GM19455 (cell line): ENCODE results near the gene ACSM2B.
"Not testable (repeated sequence)": the region's sequence is repeated elsewhere in the genome, so short reads cannot be mapped to it uniquely, and the experiment has no call there.

Experiments used
- ATAC-seq: cut with Tn5 transposase; IDR thresholded peaks from one replicate; pipeline ENCODE4 v1.9.1; 2021; ENCODE audit not compliant: unreplicated experiment

ACSM2B gene

DNA sequence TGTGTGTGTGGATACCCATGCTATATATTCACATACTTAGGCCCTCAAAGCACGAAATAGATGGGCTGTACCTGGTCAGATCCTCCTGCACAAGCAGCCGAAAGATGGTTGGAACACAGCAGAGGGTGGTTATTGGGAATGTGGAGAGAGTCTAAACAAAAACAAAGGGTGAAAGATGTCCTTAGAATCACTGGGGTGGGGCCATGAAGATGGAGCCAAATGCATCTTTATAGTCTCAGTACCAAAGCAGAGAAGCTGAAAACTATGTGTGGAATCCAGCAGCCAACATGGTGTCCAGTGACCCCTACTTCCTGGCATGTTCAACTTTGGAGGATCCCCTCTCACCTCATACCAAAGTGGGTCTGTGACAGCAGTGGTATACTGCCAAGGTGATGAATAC, 19.5 kb upstream of the ACSM2B start:
- not testable (repeated sequence) for ATAC-seq

DNA sequence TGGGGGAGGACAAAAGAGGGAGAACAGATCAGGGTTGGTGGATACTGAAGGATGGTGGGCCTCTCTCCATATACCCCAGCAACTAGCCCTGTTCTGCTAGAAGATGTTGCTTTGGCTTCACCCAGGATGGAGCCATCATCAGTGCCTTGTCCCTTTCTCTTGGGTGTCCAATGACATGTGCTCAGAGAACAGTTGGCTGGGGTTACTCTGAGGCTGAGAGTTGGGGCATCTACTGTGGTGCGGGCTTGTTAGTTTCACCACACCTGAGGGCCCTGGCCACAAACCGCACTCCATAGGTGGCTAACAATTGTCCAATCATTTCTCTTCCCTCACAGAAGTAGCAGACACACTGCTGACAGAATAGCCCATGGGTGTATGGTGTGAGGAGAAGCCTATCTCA, 18.9 kb upstream of the ACSM2B start:
- not testable (repeated sequence) for ATAC-seq

DNA sequence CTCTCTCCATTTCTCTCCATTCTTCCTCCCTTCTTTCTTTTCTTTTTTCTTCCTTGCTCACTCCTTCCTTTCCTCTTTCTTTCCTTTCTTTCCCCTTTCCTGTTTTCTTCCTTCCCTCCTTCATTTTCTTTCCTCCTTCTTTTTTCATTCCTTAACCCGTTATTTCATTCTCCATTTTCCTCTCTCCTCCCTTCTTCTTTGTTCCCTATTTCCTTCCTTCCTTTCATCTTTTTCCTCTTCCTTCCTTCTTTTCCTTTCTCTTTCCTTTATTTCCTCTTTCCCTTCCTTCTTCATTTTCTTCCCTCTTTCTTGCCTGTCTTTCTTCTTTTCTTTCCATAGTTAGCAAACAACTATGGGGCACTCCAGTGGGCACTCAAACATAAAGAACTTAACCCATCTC, 16.6 kb upstream of the ACSM2B start:
- not testable (repeated sequence) for ATAC-seq

DNA sequence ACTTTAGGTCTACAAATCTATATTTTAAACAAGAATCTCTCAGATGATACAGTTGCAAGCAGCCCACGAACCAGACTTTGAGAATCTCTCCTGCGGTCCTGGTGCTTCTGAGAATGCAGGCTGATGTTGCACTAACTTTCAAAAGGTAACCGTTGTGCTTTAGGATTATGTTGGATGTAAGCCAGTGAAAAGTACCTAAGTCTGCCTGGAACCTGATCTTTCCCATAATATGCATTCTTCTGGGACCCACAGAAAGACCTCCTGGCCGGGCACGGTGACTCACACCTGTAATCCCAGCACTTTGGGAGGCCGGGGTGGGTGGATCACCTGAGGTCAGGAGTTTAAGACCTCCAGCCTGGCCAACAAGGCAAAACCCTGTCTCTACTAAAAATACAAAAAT, 13.3 kb upstream of the ACSM2B start:
- ATAC-seq, result not testable (repeated sequence)

DNA sequence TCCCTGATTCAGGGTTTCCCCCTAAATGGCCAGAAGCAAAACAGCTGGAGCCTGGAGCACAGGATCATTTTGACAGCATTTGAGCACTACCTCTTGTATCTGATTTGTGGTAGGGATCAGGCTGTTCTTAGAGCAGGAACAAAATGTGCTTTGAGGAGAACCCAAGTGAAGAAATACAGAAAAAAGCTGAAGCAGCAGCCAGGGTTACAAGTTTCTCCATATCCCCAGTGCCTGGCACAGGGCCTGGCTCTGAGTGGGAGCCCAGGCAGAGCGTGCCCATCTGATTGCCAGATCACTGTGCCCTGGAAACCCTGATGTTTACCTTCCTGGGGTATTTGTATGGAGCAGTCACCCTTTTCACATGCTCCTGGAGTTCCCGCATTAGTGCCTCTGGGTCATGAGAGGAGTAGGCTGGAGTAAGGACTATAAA, 11.5 kb upstream of the ACSM2B start:
- not testable (repeated sequence) for ATAC-seq

DNA sequence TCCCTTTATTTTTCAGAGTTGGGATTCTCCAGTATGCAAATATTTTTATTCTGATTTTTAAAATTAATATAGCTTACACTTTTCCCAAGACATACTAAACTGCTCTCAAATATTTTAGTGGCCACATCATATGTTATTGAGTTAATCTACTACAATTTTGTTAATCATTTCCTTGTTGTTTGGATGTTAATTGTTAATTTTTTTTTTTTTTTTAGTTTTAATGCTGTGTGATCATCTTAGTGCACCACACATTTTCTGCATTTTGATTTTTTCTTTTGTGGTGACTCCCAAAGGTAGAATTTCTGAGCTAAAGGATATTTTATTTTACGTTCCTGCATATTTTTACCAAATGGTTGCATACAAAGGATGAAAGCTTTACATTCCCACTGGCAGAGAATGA, 10.5 kb upstream of the ACSM2B start:
- not testable (repeated sequence) for ATAC-seq

DNA sequence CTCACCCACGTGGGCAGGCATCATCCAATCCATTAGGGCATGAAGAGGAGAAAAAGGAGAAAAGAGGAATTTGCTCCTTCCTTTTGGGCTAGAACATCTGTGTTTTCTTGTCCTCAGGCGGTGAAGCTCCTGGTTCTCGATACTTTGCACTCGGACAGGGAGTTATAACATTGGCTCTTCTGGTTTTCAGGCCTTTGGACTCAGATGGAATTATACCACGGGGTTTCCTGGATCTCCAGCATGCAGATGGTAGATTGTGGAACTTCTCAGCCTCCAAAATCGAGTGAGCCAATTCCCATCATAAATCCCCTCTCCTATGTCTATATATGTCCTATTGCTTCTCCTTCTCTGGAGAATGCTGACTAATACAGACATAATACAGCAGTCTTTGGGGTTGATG, 9.9 kb upstream of the ACSM2B start:
- ATAC-seq, result not testable (repeated sequence)

DNA sequence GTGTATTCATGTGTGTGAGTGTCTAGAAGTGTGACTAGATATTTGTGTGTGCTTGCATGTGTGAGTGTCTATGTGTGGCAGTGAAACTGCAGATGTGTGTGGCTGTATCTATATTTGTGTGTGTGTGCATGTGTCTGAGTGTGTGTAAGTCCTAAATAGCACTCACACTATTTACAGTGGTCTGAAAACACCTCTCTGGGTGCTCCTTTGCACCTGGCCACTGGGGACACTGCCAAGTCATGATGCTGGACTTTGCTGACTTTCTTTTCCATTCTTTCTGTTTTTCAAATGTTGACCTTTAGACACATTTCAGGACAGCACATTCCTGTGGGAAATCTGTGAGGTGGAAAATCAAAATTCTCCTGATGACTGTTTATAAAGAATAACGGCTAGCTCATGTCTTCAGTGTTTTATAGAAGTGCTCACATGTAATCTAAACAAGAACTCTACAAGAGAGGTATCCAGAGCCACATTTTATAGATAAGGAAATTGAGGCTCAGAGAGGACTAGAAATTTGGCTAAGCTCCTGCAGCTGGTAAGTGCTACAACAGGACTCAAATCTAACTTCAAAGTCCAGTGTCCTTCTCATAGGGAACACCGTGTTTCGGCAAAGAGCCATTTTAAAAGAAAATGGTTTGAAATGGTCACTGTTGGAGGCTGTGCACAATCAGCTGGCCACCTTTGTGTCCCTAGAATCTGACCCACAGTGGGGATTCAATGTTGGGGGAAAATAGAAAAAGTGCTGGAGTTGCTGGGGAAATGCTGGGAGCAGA, 4.5 kb upstream of the ACSM2B start:
- not testable (repeated sequence) for ATAC-seq

DNA sequence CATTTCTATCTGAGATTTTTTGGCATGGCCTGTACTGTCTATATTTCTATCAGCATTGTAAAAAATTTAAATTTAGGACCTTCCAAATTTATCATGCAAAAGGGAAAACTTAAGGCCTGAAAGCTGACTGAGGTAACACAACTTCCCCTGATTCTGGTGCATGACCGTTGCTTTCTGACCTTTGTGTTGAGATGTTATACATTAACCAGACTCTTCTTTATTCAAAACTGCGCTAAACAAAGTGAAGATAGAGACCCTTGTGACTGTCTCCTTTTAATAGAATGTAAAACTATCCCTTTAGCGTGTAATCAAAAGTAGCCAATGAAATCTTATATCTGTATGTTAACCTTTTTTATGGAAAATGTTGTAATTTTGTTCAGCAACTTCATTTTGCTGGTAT, 1.9 kb upstream of the ACSM2B start:
- ATAC-seq, result not testable (repeated sequence)

DNA sequence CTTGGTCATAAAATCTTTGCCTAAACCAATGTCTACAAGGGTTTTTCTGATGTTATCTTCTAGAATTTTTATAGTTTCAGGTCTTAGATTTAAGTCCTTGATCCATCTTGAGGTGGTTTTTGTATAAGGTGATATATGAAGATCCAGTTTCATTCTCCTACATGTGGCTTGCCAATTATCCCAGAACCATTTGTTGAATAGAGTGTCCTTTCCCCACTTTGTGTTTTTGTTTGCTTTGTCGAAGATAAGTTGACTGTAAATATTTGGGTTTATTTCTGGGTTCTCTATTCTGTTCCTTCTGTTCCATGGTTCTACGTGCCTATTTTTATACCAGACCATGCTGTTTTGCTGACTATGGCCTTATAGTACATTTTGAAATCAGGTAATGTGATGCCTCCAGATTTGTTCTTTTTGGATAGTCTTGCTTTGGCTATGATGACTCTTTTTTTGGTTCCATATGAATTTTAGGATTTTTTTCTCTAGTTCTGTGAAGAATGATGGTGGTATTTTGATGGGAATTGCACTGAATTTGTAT, 7.0 kb downstream of the ACSM2B start:
- not testable (repeated sequence) for ATAC-seq

DNA sequence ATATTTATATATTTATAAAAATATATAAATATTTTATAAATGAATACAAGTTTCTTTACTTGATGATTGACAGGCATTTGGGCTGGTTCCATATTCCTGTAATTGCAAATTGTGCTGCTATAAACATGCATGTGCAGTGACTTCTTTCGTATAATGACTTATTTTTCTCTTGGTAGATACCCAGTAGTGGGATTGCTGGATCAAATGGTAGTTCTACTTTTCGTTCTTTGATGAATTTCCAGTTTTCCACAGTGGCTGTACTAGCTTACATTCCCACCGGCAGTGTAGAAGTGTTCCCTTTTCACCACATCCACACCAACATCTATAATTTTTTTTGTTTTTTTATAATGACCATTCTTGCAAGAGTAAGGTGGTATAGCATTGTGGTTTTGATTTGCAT, 7.8 kb downstream of the ACSM2B start:
- no peak for ATAC-seq

DNA sequence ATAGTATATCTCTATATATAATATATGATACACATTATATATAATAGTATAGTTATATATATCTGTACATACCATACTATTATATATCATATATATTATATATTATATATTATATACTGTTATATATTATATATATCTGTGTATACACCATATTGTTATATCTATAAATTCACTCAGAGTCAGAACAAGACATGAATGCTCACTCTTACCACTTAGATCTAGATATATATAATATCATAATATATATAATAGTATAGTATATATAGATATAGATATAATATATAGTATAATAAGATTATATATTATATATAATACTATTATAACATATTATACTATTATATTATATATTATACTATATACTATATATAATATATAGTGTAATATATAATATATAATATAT, 9.3 kb downstream of the ACSM2B start:
- ATAC-seq, result no peak

DNA sequence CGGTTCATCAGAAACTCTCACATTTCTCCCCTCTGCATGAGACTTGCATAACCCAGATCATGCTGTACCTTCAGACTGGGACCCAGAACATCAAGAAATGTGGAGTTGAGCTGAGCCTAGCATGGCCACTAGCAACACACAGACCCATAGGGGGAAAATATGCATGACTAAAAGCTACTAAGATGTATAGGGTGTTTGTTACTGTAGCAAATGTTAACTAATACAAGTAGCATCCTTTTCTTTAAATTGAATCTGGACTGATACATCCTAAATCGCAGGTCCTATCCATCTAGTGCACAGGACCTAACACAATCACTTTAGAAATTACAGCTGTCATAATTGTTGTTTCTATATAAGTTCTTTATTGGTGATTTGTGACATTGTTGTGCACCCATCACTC, 10.8 kb downstream of the ACSM2B start:
- ATAC-seq, result not testable (repeated sequence)

DNA sequence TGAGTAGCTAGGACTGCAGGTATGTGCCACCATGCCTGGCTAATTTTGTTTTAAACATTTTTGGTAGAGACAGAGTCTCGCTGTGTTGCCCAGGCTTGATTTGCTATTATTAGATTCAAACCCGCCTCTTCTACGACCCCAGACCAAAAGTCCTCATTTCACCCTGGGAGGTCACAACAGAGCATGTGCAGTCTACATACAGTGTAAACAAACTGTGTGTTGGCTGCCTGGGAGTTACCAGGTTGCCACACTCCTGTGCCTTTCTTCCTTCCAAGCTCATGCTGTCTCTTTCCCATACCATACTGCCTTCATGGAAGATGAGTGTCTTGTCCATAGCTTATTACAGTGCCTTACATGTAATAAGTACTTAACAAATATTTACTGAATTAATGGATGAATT, 11.9 kb downstream of the ACSM2B start:
- not testable (repeated sequence) for ATAC-seq

DNA sequence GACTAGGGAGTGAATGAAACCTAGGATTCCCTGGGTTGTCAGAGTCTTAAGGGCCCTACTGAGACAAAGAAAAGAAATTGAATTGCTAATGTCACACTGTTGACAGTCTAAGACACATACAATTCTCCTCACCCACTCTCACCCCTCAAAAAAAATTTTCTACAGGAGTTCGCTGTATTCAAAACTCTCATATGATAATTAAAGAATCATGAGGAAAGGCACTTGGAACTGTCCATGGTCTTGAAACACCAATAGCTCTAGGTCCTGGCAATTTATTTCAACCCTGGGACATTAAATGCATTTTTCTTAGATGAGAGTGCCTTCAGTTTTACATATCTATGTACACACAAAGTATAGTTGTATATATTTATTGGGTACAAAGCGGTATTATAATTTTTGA, 20.5 kb downstream of the ACSM2B start:
- ATAC-seq, result not testable (repeated sequence)

DNA sequence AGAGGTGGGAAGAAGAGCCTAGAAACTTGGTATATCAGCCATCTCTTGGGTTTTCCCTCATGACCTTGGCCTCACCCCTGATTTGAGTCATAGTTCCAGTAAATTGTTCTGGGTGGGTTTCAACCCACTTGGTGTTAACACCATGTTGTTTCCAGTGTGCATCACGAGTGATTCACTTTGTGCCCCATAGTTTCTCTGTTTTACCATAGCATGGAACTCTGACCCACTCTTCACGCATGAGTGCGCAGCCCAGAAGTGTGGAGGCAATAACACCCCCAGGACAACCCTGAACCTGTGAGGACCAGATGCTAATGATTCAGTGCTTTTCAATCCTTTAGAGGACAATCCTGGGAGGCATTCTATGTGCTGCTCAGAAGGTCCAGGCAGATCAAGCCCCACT, 21.5 kb downstream of the ACSM2B start:
- ATAC-seq, result not testable (repeated sequence)

DNA sequence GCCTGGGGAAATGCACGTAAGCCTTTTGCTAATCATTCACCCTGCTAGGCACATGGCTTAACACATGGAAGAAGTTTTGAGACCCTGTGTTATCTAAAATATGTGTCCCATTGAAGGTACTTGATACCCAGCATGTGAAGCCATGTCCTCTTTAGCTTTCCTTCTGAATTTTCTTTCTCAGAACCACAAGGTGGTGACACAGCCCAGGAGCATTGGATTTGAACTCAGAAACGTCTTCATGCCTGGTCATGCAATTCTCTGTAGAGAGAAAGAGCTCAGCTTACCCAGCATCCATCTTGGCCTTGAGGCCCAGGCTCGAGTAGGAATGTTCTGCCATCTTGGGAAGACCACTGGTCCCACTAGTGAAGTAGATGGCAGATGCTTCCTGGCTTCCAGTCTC, 22.7 kb downstream of the ACSM2B start:
- not testable (repeated sequence) for ATAC-seq

DNA sequence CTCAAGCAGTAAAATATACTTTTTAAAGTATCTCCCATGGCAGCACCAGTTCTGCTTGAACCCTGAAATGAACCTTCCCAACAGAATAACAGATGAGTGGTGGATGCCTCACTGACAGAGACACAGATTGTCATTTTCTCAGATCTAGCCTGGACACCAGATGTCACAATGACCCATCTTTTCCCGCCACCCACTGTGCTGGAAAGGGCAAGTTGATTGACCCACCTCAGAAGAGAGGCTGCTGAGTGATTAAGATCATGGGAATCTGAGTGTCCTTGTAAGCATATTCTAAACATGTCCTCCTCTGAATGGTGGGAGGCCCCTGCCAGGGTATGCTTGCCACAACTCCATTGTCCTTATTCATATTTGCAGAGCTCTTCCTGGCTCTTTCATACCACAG, 29.2 kb downstream of the ACSM2B start:
- ATAC-seq, result not testable (repeated sequence)

DNA sequence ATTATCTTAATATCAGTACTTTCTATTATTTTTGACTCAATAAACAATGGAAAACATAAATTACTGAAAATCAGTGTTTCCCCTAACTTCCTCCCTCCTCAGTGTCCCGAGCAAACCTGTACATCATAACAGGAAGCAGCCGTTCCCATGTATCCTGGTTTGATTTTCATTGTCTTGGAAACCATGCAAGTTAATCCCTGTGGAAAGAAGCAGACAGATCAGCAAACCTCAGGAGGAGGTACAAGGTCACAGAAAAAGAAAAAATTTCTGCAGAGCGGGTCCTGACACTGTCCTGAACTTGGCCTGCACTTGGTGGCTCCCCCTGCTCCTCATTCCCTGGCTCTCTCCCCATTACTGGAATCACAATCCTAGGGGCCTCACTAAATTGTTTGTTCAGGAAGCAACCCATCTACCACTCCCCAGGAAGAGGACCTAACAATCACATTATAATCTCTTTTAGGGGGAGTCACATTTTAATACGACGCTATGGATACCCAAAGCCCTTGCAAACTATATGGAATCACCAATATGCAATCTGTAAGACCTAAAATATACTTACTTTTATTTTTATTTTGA, 29.8 kb downstream of the ACSM2B start:
- ATAC-seq, result not testable (repeated sequence)

DNA sequence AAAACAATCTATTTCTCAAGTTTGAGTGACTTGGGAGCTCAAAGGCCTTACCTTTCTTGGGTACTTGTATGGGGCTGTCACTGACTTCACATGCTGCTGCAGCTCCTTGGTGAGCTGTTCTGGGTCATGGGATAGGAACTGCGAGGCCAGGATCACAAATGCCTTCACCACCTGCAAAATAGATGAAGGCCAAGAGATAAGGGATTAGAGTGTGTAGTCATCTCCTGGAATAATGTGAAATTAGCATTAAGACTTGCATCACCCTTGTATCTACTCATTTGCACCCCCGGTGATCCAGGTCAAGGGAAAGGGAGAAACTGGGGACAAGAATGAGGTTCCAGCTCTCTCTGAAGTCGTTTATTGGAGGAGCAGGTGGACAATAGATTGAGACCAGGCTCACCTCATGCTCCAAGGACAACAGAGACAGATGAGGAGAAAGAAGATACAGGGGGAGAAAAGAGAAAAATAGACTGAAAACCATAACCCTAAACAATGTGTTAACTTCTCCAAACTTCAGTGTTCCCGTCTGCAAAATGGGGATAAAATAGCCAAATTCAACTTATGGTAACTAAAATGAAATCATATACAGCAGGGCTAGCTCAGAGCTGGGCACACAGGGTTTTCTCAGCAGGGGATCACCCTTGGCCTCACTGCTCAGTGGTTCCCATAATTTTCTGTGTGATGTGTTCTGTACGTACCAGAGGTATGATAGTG, 35.4 kb downstream of the ACSM2B start:
- not testable (repeated sequence) for ATAC-seq

DNA sequence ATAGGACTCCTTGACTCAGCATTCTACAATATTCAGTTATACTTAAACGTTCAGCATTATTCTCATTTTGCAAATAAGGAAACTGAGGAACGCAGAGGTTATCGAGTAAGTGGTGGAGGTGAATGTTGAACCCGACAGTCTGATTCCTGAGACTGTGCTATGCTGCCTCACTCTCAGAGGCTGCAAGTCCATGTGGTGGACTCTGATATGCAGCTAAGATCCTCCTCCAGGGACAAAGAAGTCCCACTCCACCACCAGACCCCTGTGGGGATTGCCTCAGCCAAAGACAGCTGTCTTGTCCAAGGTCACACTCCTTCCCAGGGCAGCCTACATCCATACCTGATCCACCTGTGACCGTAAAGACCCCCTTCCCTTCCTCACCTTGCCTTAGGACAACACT, 37.5 kb downstream of the ACSM2B start:
- ATAC-seq, result no peak

DNA sequence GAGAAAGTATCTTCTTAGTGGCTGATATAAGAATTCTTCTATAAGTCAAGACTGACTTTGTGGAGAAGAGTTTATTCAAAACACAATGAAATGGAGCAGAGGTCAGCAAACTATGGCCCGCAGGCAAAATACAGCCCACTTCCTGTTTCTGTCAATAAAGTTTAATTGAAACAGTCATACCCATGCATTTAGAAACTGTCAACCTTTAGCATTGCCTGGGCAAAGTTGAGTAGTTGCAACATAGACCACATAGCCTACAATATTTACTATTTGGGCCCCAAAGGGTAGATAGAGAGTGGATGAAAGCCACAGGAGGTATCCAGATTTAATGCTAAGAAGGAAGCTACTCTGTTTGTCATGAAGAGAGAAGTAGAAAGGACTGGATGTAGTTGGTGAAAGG, 38.0 kb downstream of the ACSM2B start:
- no peak for ATAC-seq
